Activated CD4-positive, alpha-beta T cell treated with anti-CD3 and anti-CD28 coated beads for 48 hours (primary cell): ENCODE data around the gene ARHGEF9.
"Not testable (repeated sequence)": the region's sequence is repeated elsewhere in the genome, so short reads cannot be mapped to it uniquely, and the experiment has no call there.

Source experiments
- DNase-seq: peaks from one replicate; pipeline ENCODE4 v3.0.0-alpha.2; 2020

Gene ARHGEF9

DNA sequence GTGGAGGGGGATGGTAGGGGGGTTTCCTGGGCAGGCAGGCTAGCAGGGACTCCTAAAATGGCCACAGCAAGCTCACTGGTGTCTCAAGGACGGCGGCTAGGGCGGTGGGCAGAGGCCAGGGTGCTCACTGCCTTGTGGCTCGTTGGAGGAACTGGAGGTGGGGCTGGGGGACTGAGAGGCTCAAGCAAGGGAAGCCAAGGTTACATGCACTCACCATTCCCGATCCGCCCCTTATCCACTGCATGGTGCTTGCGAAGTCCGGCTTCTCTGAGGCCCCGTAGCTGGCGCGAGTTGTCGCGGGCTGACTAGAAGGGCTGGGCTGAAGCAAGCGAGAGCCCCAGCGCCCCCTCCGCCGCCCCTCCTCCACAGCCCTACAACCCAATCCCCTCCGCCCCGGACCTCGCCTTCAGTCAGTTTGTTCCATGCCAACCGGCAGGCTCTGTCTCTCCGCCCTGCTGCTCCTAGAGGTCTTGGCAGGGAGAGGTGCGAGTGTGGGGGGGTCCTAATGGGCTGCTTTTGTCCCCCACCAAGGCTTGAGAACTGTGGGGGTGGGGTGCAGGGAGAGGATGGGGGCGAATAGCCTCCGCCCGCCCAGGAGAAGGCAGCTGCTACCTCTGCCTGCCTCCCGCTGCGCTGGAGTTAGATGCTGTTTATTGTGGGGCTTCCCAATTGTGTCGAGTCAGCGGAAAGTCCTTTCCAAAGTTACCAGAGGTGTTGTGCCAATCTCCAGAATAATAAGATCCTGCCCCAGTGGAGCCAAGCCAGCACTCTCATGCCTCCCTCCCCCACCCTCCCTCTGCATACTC lies at the start of gene ARHGEF9:
Gene ARHGEF9 (minus strand): TSS at position 313 of the 806 bp plus-strand sequence. CDS start 69 bp downstream, at position 244.
- no peak for DNase-seq

DNA sequence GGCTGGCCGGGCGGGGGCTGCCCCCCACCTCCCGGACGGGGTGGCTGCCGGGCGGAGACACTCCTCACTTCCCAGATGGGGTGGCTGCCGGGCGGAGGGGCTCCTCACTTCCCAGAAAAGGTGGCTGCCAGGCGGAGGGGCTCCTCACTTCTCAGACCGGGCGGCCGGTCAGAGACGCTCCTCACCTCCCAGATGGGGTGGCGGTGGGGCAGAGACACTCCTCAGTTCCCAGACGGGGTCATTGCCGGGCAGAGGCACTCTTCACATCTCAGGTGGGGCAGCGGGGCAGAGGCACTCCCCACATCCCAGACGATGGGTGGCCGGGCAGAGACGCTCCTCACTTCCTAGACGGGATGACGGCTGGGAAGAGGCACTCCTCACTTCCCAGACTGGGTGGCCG lies 40.4 kb upstream of the ARHGEF9 start:
- DNase-seq, result not testable (repeated sequence)

DNA sequence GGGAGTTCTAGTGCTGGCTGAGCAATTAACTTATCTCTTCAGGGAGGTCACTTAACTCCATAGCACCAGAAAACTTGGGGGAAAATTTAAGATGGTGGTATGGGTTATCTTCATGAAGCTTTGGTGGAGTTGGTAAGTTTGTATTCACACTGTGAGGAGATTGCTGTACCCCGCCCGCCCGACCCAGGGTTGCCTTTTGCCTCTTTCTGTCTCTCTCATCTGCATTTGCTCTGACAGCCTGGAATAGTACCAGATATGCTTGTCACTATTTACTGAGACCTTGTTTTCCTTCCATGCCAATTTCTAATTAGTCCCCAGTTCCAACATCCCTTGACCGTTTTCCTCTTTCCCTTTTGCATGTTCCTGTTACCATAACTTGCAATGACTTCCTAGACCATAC lies 33.1 kb upstream of the ARHGEF9 start:
- DNase-seq, result no peak

DNA sequence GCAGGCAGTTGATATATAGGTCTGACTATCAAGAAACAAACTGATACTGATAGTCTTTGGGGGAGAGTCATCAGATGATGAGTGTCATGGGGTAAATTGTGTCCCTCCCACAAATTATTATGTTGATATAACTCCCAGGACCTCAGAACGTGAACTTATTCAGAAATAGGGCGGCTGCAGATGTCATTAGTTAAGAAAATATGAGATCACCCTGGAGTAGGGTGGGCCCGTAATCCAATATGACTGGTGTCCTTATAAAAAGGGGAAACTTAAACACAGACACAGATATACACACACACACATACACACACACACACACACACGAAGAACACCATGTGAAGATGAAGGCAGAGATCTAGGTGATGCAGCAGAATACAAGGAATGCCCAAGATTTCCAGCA lies 32.7 kb upstream of the ARHGEF9 start:
- no peak for DNase-seq

DNA sequence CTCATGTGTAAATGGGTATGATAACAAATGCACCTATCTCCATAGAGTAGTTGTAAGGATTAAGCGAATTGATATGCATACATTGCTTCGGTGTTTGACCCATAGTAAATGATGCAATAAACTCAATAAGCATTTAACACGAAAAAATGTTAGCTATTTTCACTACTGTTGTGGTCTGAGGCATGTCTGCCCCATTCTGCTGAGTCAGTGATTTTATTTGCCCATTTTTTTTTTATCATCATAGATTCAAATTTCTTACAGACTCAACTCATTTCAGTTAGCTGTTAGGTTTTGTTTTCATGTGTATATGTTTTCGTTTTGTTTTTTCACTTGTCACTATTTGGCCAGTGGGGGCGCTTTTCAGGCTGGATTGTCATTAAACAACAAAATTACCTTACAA lies 27.8 kb upstream of the ARHGEF9 start:
- no peak for DNase-seq

DNA sequence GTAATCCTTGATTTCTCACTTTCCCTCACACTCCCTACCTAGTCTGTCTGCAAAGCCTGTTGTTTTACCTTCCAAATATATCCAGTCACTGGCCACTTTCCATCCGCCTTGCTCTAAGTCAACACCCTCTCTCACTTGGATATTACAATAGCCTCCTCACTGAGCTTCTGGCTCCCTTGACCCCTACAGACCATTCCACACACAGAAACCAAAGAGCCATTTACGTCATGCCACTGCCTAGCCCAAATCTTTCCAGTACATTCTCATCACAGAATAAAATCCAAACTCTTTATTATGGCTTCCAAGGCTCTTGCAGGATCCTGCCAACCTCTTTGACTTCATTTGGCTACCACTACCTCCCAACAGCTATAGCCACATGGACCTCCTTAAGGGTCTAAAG lies 25.7 kb upstream of the ARHGEF9 start:
- DNase-seq, result no peak

DNA sequence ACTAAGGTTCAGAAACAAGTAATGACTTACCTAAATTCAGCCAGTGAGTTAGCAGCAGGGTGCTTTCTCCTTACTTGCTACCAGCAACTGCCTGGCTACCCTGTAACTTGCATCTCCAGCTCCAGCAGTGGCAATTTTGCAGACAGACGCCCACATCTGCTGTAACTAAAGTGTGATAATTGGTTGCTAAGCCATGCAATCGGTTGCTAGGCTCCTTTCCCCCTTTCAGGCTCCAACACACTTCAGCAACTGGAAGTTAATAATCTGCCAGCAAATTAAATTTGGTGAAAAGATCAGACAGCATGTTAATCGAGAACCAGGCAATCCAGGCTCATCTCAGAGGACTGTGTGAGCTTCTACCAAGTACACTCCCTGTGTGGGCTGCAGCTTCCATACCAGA lies 24.2 kb upstream of the ARHGEF9 start:
- no peak for DNase-seq

DNA sequence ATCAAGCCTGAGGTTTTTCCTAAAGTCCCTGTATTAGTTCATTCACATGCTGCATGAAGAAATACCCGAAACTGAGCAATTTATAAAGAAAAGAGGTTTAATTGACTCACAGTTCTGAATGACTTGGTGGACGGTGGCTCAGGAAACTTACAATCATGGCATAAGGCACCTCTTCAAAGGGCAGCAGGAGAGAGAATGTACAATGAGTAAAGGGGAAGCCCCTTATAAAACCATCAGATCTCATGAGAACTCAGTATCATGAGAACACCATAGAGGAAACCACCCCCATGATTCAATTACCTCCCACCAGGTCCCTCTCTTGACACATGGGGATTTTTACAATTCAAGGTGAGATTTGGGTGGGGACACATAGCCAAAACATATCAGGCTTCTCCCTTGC lies 10.4 kb upstream of the ARHGEF9 start:
- DNase-seq, result not testable (repeated sequence)

DNA sequence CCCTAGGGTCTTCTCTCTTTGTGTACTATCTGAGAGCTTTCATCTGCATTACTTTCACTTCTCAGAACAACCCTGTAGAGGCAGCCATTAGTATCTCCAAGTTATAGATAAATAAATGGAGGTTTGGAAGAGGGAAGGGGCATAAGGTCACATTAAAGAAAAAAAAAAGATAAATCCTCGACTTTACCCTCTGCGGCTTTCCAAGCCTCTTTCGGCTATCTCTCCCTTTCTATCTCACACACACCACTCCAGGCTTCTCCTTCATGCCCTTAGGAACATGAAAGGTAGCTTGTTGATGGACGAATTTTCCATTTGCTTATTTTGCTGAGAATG lies 660 bp upstream of the ARHGEF9 start:
- no peak for DNase-seq

DNA sequence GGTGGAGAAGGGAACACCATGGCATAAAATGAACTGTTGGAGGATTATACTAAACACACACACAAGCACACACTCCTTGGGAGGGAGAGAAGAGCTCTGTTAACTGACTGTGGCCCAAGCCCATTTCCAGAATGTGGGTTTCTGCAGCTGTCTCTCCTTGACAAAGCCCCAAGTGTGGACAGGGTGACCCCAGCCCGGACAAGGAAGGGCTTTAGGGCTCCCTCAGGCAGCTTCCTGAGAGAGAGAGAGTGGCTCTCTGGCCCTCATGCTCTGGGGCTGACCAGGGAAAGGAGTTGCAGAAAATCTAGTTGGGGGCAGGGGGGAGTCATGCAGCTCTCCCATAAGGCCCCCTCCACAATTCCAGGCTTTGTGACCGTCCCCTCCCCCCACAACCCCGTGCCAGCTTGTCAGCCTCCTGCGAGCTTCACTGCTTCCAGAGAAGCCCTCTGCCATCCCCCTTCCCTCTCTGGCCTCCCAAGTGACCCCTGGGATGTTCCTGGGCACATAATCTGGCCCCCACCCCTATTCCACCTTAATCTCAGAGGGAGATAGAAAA lies 590 bp downstream of the ARHGEF9 start:
- no peak for DNase-seq

DNA sequence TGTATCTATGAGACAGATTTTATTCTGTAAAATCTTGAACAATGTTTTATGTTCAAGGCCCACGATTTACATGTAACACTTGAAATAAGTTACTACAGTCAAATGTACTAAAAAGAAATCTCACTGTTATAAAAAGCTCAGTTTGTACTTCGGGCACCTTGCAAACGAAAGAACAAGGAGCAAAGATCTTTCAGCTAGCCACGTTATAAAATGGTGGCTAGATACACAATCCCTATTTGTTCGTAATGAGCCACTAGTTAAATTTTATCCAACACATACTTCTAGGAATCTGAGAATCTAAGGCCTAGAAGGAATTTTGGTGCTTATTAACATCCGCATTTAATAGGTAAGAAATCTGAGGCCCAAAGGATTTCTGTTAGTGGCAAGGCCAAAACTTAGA lies 2.5 kb downstream of the ARHGEF9 start:
- DNase-seq, result no peak

DNA sequence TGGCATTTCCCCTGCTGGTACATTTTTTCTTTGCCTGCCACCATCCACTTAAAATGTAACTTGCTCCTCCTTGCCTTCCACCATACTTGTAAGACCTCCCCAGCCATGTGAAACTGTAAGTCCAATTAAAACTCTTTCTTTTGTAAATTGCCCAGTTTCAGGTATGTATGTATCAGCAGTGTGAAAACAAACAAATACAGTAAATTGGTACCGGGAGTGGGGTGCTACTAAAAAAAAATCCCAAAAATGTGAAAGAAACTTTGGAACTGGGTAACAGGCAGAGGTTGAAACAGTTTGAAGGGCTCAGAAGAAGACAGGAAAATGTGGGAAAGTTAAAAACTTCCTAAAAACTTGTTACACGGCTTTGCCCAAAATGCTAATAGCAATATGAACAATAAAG lies 16.3 kb downstream of the ARHGEF9 start:
- no peak for DNase-seq

DNA sequence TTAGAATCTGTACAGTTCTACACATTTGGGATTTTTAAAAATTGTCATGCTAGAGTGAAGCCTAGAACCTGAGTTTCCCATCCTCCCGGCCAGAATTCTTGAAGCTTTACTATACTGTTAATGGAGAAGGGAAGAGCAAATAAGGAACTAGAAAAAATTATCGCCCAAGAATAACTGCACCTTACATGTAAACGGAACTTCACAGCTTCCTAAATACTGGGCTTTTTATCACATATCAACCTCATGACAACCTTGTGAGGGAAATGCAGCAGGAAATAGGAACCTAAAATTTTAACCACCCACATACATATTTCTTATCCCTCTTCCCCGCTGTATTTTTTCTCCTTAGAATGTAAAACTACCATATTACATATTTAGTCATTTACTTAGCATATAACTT lies 19.3 kb downstream of the ARHGEF9 start:
- no peak for DNase-seq

DNA sequence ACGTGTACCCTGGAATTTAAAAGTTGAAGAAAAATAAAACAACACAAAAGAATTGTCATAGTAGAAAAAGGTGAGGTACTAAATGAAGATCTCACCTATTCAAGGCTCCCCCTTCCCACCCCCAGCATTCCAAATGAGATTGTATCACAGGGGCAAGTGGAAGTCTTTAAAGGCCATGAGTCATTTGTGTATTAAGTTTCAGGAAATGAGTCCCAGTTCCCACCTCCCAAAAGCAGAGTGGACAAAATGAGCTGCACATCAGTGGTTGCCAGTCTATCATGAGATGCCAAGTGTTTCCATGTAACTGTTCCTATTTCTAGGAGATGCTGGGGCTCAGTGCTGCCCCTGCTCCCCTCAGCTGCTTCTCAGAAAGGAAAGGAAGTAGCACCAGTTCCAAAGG lies 20.1 kb downstream of the ARHGEF9 start:
- no peak for DNase-seq

DNA sequence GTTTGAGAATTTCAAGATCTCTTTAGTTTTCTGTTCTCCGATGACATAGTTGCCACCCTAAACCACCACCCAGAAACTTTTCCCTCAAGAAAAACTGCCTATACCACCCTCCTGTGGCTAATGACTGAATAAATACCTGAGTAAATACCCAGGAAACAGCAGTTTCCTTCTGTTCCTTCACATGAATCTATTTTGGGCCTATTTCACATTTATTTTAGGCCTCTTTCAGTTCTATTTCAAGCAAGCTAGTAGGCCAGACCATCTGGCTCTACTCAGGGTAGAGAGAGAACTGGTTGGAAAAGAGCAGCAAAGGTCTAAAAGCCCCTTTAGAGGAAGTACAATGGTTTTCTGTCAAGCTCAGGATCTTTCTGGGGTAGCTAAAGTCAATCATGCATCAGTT lies 23.4 kb downstream of the ARHGEF9 start:
- no peak for DNase-seq

DNA sequence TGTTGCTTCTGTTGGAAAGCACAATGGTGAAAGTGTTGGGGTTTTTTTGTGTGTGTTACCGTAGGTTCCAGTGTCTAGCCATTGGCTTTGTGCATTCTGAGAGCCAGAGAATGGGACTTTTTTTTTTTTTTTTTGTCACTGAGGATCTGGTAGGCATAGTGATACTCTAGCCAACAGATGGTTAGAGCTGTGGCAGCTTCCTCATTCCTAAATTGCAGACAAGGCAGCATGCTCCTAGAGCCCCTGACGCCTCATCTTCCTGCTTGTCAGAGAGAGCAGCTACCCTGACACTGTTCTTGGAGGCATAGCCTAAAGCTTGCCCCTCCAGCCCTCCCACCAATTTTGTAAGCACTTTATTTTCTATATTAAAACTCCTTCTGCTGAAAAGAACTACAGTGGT lies 27.0 kb downstream of the ARHGEF9 start:
- no peak for DNase-seq

DNA sequence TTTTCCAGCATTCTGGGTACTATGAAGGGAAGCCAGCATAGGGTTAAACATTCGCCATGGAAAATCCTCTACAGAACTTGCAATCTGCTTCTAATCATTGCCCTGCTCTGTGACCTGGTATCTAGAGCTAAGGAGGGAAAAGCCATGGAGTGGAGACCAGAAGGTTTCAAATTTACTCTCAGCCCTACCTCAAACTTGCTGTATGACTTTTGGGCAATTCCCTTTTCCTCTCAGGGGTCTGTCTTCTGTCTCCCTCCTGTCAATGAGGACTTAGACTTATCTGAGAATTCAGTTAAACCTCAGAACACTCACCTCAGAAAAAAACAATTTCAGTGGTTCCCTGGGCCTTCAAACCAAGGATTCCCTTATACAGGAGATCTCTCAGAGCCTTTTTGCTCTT lies 29.1 kb downstream of the ARHGEF9 start:
- DNase-seq, result no peak

DNA sequence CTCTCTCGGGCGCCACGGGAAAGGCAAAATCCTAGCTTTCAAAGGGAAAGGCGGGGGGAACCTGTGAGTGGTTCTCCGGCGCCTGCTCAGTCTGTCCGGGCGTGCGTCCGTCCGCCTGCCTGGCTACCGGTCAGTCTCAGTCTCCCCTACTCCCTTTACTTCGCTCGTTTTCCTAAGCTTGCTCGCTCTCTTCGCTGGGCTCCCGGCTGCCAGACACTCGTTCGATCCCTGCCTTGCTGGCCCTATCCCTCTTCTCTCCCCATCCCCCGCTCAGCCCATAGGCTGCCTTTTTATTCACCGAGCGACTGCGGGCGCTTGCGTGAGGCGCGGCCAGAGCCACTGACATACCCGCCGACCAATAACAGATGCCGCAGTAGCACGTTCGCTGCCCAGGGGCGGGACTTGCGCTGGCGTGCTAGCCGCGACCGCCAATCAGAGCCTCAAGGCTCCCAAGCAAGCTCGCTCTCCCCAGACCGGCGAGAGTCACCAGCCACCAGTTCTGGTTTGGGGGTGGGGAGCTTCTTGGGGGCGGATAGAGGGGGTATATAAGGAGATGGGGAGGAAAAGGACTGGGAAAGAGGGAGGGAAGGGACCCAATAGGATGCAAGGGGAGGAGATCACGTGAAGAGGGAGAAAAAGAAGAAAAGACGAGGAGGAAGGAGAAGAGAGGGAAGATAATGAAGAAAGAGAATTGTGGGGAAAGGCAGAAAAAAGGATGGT lies 30.0 kb downstream of the ARHGEF9 start:
- DNase-seq, result peak; percentile 88

DNA sequence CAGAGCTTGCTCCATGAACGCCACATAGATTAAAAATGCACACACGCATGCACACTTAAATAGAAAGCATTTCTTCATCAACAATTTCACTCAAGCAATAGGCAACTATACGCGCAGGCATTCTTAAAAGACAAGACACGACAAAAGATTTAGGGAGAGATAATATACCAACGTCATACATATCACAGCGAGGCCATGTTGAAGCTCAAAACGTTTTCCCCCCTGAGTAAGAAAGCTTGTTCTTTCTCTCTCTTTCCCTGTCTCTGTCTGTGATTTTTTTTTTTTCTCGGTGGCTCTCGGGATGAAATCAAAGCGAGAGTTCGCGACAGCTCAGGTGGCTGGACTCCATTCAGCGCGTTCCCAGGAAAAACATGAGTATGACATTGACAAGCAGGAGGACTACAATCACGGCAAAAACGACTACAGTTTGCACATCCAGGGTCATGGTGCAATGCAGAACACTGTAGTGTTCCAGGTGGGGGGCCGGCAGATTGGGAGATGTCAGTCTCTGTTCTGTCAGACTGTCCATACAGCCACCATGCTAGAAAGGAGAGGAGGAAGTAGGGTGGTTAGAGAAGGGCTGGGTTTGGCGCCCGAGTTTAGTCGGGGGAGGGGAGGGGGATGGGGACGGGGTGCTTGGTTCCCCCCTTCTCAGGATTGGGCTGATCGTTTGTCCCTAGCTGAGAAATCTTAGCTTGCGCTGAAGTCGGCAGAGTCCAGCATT lies 30.7 kb downstream of the ARHGEF9 start:
- DNase-seq, result peak; percentile 29

DNA sequence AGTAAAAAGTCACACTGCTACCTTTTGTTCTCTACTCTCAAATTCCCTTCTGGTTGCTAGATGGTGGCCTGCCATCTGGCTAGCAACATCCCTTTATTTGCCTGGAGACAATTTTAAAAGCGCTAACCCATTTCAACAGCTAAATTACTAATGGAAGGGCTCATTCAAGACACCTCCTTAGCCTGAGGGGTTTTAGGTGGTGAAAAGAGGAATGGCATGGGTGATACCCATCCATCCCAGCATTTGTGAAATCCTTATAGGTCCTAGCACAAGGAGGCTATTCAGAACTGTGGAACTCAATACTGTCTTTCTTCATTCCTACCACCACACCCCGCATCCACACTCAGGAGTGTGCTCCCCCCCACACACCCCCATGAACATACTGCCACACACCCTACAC lies 33.5 kb downstream of the ARHGEF9 start:
- DNase-seq, result no peak

DNA sequence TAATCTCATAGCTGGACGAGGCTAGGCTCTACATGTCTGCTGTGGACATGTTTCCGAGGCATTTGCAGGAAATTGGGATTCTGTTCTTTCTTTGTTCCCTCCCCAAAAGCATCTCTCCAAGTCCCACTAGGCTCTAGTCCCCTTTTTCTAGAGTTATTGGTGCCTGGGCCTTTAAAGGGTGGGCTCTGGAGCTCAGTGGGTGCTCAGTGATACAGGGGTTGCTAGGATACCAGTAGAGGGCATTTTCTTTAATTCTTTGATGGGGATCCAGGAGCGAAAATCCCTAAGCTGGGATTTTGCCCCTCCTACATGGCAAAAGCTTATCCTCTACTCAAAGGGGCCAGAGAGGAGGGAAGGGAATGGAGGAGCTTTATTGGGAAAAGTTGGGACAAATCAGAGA lies 34.2 kb downstream of the ARHGEF9 start:
- DNase-seq, result no peak

DNA sequence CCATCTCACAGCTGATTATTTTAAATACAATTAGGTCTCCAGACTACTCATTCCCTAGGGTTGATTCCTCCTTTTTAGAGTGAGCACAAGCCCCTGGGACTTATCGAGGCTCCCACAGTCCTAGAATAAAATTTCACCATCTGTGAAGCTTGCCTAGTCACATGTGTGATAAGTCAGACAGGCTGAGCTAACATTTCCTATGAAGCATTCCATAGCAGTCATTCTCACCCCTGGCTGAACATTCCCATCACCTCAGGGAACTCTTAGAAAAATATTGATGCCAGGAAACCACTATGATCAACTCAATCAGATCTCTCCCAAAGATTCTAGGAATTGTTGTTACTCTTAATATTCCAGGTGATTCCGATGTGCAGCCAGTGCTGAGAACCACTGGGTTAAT lies 37.7 kb downstream of the ARHGEF9 start:
- DNase-seq, result no peak

DNA sequence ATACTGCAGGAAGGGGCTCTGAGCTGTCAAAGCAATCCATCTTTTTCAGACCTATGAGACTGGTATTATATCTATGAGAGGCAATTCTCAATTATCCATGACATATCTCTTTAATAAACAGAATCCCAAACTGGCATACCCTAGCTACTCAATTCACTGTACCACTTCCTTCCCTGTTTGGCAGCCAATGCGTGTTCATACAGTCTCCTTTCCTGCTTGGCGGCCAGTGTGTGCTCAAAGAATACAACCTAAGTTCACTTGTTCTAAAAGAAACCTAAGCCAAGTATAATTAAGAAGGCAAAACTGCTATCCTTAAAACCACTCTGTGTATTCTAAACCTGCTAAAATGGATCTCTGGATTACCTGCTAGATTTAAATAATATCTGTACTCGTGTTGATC lies 38.3 kb downstream of the ARHGEF9 start:
- DNase-seq, result no peak

DNA sequence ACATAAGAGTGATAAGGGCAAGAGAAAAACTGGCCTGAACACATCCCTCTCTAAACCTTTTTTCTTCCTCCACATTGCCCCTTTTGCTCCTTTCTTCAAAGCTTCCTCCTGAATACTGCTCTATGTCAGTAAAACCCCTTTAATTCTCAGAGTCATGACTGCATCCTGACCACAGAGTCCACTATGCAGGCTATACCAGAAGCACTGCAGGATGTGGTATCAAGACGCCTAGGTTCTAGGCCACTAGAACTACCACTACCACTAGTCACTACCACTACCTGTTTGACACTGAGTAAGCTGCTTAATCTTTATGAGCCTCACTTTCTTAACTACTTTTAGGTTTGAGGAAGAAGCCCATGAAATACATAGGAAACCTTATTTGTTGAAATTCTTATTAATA lies 38.7 kb downstream of the ARHGEF9 start:
- DNase-seq, result peak; percentile 8
